Hepatocyte (in vitro differentiated cells): ENCODE results near the gene NDUFAF7. TPM values are rescaled to one million over a fixed set of nuclear protein-coding genes. Genes with fewer than 3 reads are reported as not detected.

Experiments
- DNase-seq: peaks from one replicate; pipeline ENCODE4 v3.0.0-alpha.2; 2016; ENCODE audit warnings: low spot score
- H2AFZ ChIP-seq: fragments of 200-600 bp; sonication (generic); 2 replicates; pipeline ENCODE4 v1.6.0; 2016; ENCODE audit warnings: antibody characterized with exemption, mild to moderate bottlenecking
- H3K27ac ChIP-seq: fragments of 200-600 bp; sonication (generic); 2 replicates; pipeline ENCODE4 v1.5.1; 2016; ENCODE audit warnings: mild to moderate bottlenecking
- H3K27me3 ChIP-seq: fragments of 200-600 bp; sonication (generic); 2 replicates; pipeline ENCODE4 v1.6.1; 2016
- H3K36me3 ChIP-seq: fragments of 200-600 bp; sonication (generic); replicated peaks from 2 replicates; pipeline ENCODE4 v1.5.1; 2016; ENCODE audit warnings: low read depth; ENCODE audit not compliant: insufficient read depth
- H3K4me1 ChIP-seq: fragments of 200-600 bp; sonication (generic); 2 replicates; pipeline ENCODE4 v1.5.1; 2016; ENCODE audit warnings: mild to moderate bottlenecking, moderate library complexity; ENCODE audit not compliant: insufficient read depth
- H3K4me2 ChIP-seq: fragments of 200-600 bp; sonication (generic); 2 replicates; pipeline ENCODE4 v1.6.0; 2016
- H3K4me3 ChIP-seq: fragments of 200-600 bp; sonication (generic); 2 replicates; pipeline ENCODE4 v1.5.1; 2016; ENCODE audit warnings: mild to moderate bottlenecking
- H3K79me2 ChIP-seq: fragments of 200-600 bp; sonication (generic); 2 replicates; pipeline ENCODE4 v1.6.0; 2017; ENCODE audit warnings: mild to moderate bottlenecking
- H3K9me2 ChIP-seq: fragments of 200-600 bp; sonication (generic); replicated peaks from 2 replicates; pipeline ENCODE4 v1.6.0; 2017; ENCODE audit warnings: mild to moderate bottlenecking; ENCODE audit not compliant: insufficient read depth
- H3K9me3 ChIP-seq: fragments of 200-600 bp; sonication (generic); 2 replicates; pipeline ENCODE4 v1.5.1; 2016; ENCODE audit warnings: low read depth, mild to moderate bottlenecking
- H4K20me1 ChIP-seq: fragments of 200-600 bp; sonication (generic); 2 replicates; pipeline ENCODE4 v1.6.0; 2016; ENCODE audit warnings: mild to moderate bottlenecking; ENCODE audit not compliant: insufficient read depth, poor library complexity, severe bottlenecking
- CTCF ChIP-seq: fragments of 200-600 bp; sonication (generic); IDR thresholded peaks from 2 replicates; pipeline ENCODE4 v1.5.1; 2016; ENCODE audit warnings: antibody characterized with exemption, mild to moderate bottlenecking; ENCODE audit not compliant: poor library complexity
- EZH2 ChIP-seq: fragments of 200-600 bp; sonication (generic); IDR thresholded peaks from 2 replicates; pipeline ENCODE4 v1.6.1; 2016; ENCODE audit warnings: antibody characterized with exemption, mild to moderate bottlenecking, borderline replicate concordance
- EZH2phosphoT487 ChIP-seq: fragments of 200-600 bp; sonication (generic); IDR thresholded peaks from one replicate; pipeline ENCODE4 v1.6.1; 2018; ENCODE audit warnings: antibody characterized with exemption, mild to moderate bottlenecking, low read depth, moderate library complexity; ENCODE audit not compliant: unreplicated experiment, severe bottlenecking
- WGBS: methylation state at CpG from one replicate; pipeline ENCODE4 v1.1.6; 2016; ENCODE audit warnings: low lambda C conversion rate; ENCODE audit errors: missing lambda C conversion rate; 5-methylcytosine and 5-hydroxymethylcytosine counted together
- polyA plus RNA-seq: library from polyadenylated mRNA; unstranded; fragments of >200 nt; fragmentation: Nextera tagmentation; extraction: Ambion mirVana; gene quantifications from 2 replicates; pipeline ENCODE4 v1.2.1, GENCODE V29; 2016
- total RNA-seq: library from RNA; depleted of rRNA; stranded (reverse); fragments of >200 nt; gene quantifications from 2 replicates; pipeline ENCODE4 v1.2.3, GENCODE V29; 2014

Gene NDUFAF7
- total and polyA plus RNA-seq, 2 experiments from 2014 or later = 11.8 to 14.7 TPM

DNA sequence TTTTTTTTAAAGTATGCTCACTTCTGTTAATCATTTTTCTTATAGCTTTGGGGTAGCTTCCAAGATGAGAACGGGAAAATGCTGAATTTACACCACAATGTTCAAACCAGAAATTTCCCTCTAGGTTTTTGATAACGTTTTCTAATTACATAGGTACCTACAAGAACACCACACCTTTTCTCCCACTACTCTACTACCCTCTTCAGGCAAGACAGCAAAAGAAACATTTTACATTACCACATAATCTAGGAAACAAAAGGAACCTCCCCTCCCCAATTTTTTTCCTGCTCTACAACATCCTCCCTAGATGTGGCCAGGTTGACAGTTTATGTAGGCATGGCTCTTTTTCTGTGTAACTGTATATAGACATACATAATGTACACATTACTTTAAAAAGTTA, 32.4 kb downstream of the NDUFAF7 start:
- no peak overlapping the region for H3K27ac ChIP-seq
- H2AFZ ChIP-seq = no peak overlapping the region
- no peaks in the 10 kb centered on the region for H3K27me3 ChIP-seq
- no peak overlapping the region for H3K4me3 ChIP-seq
- H3K4me1 ChIP-seq = no peaks in the 10 kb centered on the region
- no peaks in the 10 kb centered on the region for H3K9me3 ChIP-seq
- H3K9me2 ChIP-seq = no peaks in the 10 kb centered on the region
- 82% methylated on average over 2 of the region's 2 CpGs for WGBS
- TF ChIP-seq EZH2phosphoT487 (no peak), EZH2 (no peak), CTCF (no peak)
- no peaks in the 10 kb centered on the region for H3K79me2 ChIP-seq
- no peaks in the 10 kb centered on the region for H3K36me3 ChIP-seq
- no peak for DNase-seq
- no peaks in the 10 kb centered on the region for H4K20me1 ChIP-seq
- no peak overlapping the region for H3K4me2 ChIP-seq

- H3K79me2 ChIP-seq = no peaks in the 10 kb centered on the region
- no peaks in the 10 kb centered on the region for H3K36me3 ChIP-seq
- H4K20me1 ChIP-seq = no peaks in the 10 kb centered on the region
- no peaks in the 10 kb centered on the region for H3K9me2 ChIP-seq
- H3K27ac ChIP-seq = no peak overlapping the region
- H3K9me3 ChIP-seq = no peaks in the 10 kb centered on the region
- H2AFZ ChIP-seq = no peak overlapping the region
- no peak overlapping the region for H3K4me3 ChIP-seq
- no peaks in the 10 kb centered on the region for H3K4me1 ChIP-seq
- no peak for DNase-seq
- TF ChIP-seq CTCF (no peak), EZH2 (no peak), EZH2phosphoT487 (no peak)
- no peak overlapping the region for H3K4me2 ChIP-seq
- no peaks in the 10 kb centered on the region for H3K27me3 ChIP-seq
Observed at GRCh38 chr2:37267685-37268084, 36.2 kb downstream of the NDUFAF7 start.

GRCh38 chr2:37268111-37268510, 36.7 kb downstream of the NDUFAF7 start:
- no peak overlapping the region for H3K4me3 ChIP-seq
- H3K9me3 ChIP-seq = no peaks in the 10 kb centered on the region
- no peaks in the 10 kb centered on the region for H3K79me2 ChIP-seq
- no peak for DNase-seq
- no peaks in the 10 kb centered on the region for H3K36me3 ChIP-seq
- TF ChIP-seq EZH2 (no peak), CTCF (no peak), EZH2phosphoT487 (no peak)
- no peaks in the 10 kb centered on the region for H3K9me2 ChIP-seq
- H3K27me3 ChIP-seq = no peaks in the 10 kb centered on the region
- H3K27ac ChIP-seq = no peak overlapping the region
- H3K4me2 ChIP-seq = no peak overlapping the region
- H4K20me1 ChIP-seq = no peaks in the 10 kb centered on the region
- no peak overlapping the region for H2AFZ ChIP-seq
- H3K4me1 ChIP-seq = no peaks in the 10 kb centered on the region
- 93% methylated on average over 4 of the region's 4 CpGs for WGBS
